HEK293T (cell line): ENCODE measurements around the gene RGMB.
"Not testable (repeated sequence)": the region's sequence is repeated elsewhere in the genome, so short reads cannot be mapped to it uniquely, and the experiment has no call there.

Experiments
- BHLHE40 ChIP-seq: fragments of 450-650 bp; IDR thresholded peaks from 2 replicates; pipeline ENCODE4 v1.6.1; 2016; ENCODE audit warnings: mild to moderate bottlenecking, moderate library complexity, borderline replicate concordance
- CTBP1 ChIP-seq: fragments of 450-650 bp; IDR thresholded peaks from 2 replicates; pipeline ENCODE4 v1.6.1; 2016; ENCODE audit warnings: borderline replicate concordance
- ELF4 ChIP-seq: fragments of 450-650 bp; IDR thresholded peaks from 2 replicates; pipeline ENCODE4 v1.6.1; 2017; ENCODE audit warnings: antibody characterized with exemption
- FOXA1 ChIP-seq: fragments of 450-650 bp; IDR thresholded peaks from 2 replicates; pipeline ENCODE4 v1.6.1; 2016; ENCODE audit warnings: mild to moderate bottlenecking
- FOXK2 ChIP-seq: fragments of 450-650 bp; IDR thresholded peaks from 2 replicates; pipeline ENCODE4 v1.6.1; 2016; ENCODE audit warnings: mild to moderate bottlenecking
- FOXM1 ChIP-seq: fragments of 450-650 bp; IDR thresholded peaks from 2 replicates; pipeline ENCODE4 v1.6.1; 2017; ENCODE audit warnings: mild to moderate bottlenecking, borderline replicate concordance
- L3MBTL2 ChIP-seq: fragments of 450-650 bp; conservative IDR thresholded peaks from 2 replicates; pipeline ENCODE4 v1.6.1; 2016; ENCODE audit warnings: mild to moderate bottlenecking
- LEF1 ChIP-seq: fragments of 450-650 bp; IDR thresholded peaks from 2 replicates; pipeline ENCODE4 v1.6.1; 2017; ENCODE audit warnings: mild to moderate bottlenecking, borderline replicate concordance
- PKNOX1 ChIP-seq: fragments of 450-650 bp; IDR thresholded peaks from 2 replicates; pipeline ENCODE4 v1.6.1; 2016
- SP1 ChIP-seq: fragments of 450-650 bp; IDR thresholded peaks from 2 replicates; pipeline ENCODE4 v1.6.1; 2017
- SUZ12 ChIP-seq: fragments of 450-650 bp; IDR thresholded peaks from 2 replicates; pipeline ENCODE4 v1.6.1; 2016; ENCODE audit warnings: mild to moderate bottlenecking
- TARDBP ChIP-seq: fragments of 450-650 bp; IDR thresholded peaks from 2 replicates; pipeline ENCODE4 v1.6.1; 2016
- ZNF384 ChIP-seq: fragments of 450-650 bp; IDR thresholded peaks from 2 replicates; pipeline ENCODE4 v1.6.1; 2016

GRCh38 chr5:98752331-98752730 is 21.1 kb upstream of the RGMB start:
- not testable (repeated sequence) for TF ChIP-seq SP1, PKNOX1, FOXM1, BHLHE40, SUZ12, CTBP1, ZNF384, FOXA1, FOXK2, L3MBTL2, LEF1, ELF4, TARDBP
